Measurements from ENCODE around the gene NME4. TPM values are rescaled to one million over a fixed set of nuclear protein-coding genes. Genes with fewer than 3 reads are reported as not detected.
A peak's percentile ranks its signal among the peaks of the same experiment; 100 is the strongest.

Gene NME4
- total and polyA plus RNA-seq, 9 donors, result 53.5 to 115 (median 96.4) TPM

DNA sequence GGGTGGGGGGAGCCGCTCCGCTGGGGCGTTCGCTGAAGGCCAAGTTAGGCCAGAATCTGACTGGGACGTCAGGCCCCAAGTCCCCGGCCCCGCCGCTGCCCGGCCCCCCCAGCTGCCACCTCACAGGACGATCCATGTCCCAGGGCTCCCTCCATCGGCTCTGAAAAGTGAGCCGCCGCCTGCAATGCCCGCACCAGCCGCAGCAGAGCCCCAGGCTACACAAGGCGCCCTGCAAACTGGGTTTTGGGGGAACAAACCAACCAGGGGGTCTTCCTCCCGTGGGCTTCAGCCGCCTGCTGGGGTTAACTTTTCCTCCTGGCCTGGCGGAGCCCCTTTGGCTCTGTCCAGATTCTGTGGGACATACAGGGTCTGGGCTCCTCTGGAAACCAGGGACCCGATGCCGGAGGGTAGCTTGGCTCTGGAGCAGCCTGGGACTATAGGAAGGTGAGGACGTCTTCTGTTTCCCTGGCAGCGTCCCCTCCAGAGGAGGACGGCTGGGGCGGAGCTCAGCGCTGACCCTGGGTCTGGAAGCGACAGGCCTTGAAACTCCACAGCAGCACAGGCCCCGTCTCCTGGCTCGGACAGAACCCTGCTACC is 835 bp downstream of the NME4 start:
- peak; percentile 81 for DNase-seq
- no peaks in the 10 kb centered on the region for H3K27me3 ChIP-seq (ENCODE audit: control insufficient read depth, insufficient read depth, low read length)
- WGBS (ENCODE audit: insufficient coverage), result 11% methylated on average over 22 of the region's 29 CpGs
- peaks cover 26% of the 10 kb centered on the region for H3K4me1 ChIP-seq (ENCODE audit: control insufficient read depth, insufficient read depth, low read length)
- H3K36me3 ChIP-seq (ENCODE audit: control insufficient read depth, insufficient read depth, low read length), result peaks cover 15% of the 10 kb centered on the region
- peak overlapping the region; percentile 77 for H3K27ac ChIP-seq (ENCODE audit: low read length)
- no peaks in the 10 kb centered on the region for H3K9me3 ChIP-seq (replicated peaks; ENCODE audit: control insufficient read depth, low read depth, low read length)
- peak overlapping the region; percentile 23 for H3K4me3 ChIP-seq (ENCODE audit: low read length)

DNA sequence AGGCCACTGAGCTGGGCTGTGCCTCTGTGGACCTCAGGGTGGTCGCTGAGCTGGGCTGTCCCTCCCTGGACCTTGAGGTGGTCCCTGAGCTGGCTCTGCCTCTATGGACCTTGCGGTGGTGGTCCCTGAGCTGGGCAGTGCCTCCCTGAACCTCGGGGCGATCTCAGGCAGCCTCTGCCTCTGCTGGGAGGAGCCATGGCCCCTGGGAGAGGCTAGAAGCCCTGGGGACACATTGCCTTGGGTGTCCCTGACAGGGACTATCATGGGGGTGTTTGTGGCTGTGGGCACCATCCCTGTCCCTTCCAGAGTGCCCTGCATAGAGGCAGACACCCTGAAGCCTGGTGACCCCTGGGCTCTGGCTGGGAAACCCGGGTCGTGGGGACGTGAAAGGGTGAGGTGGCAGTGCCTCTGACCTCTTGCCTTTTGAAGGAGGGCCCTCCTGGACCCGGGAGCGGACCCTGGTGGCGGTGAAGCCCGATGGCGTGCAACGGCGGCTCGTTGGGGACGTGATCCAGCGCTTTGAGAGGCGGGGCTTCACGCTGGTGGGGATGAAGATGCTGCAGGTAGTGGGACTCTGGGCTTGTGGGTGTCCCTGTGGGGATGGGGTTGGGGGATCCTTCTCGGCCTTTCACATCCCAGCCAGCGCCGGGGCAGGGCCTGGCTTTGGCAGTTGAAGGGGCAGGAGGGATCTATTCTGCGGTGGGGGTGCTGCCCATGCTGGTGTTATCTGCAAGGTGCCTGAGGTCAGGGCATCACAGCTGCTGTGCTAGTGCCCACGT is 1.8 kb downstream of the NME4 start:
- Histone ChIP-seq H3K27me3 (ENCODE audit: control insufficient read depth, insufficient read depth, low read length) (no peaks in the 10 kb centered on the region), H3K9me3 (replicated peaks; ENCODE audit: control insufficient read depth, low read depth, low read length) (no peaks in the 10 kb centered on the region), H3K4me3 (ENCODE audit: low read length) (no peak overlapping the region), H3K27ac (ENCODE audit: low read length) (no peak overlapping the region), H3K36me3 (ENCODE audit: control insufficient read depth, insufficient read depth, low read length) (peaks cover 15% of the 10 kb centered on the region), H3K4me1 (ENCODE audit: control insufficient read depth, insufficient read depth, low read length) (peaks cover 26% of the 10 kb centered on the region)
- no peak for DNase-seq
- 76% methylated on average over 10 of the region's 24 CpGs for WGBS (ENCODE audit: insufficient coverage)

DNA sequence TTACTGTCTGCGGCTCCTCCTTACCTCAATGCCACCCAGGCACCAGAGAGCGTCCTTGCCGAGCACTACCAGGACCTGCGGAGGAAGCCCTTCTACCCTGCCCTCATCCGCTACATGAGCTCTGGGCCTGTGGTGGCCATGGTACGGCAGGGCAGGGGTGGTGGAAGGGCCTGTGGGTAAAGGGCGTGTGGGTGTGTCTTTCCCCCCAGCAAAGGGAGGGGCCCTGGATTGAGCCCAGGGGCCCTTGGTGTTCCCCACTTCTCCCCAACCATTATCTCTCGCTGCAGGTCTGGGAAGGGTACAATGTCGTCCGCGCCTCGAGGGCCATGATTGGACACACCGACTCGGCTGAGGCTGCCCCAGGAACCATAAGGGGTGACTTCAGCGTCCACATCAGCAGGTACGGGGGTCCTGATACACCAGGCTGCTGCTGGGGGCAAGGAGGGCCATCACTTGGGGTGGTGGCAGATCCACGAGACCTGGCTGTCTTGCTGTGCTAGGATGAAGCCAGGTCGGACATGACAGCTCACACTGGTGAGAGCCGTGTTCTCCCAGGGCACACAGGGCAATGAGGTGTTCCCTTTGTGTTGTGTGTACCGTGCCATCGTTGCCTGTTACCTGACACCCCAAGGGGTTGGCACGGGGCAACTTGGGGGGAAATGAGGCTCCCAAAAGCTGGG is 2.5 kb downstream of the NME4 start:
- no peak for DNase-seq
- Histone ChIP-seq H3K4me1 (ENCODE audit: control insufficient read depth, insufficient read depth, low read length) (peaks cover 26% of the 10 kb centered on the region), H3K9me3 (replicated peaks; ENCODE audit: control insufficient read depth, low read depth, low read length) (no peaks in the 10 kb centered on the region), H3K36me3 (ENCODE audit: control insufficient read depth, insufficient read depth, low read length) (peaks cover 15% of the 10 kb centered on the region), H3K27me3 (ENCODE audit: control insufficient read depth, insufficient read depth, low read length) (no peaks in the 10 kb centered on the region), H3K27ac (ENCODE audit: low read length) (no peak overlapping the region), H3K4me3 (ENCODE audit: low read length) (no peak overlapping the region)
- 83% methylated on average over 14 of the region's 22 CpGs for WGBS (ENCODE audit: insufficient coverage)

DNA sequence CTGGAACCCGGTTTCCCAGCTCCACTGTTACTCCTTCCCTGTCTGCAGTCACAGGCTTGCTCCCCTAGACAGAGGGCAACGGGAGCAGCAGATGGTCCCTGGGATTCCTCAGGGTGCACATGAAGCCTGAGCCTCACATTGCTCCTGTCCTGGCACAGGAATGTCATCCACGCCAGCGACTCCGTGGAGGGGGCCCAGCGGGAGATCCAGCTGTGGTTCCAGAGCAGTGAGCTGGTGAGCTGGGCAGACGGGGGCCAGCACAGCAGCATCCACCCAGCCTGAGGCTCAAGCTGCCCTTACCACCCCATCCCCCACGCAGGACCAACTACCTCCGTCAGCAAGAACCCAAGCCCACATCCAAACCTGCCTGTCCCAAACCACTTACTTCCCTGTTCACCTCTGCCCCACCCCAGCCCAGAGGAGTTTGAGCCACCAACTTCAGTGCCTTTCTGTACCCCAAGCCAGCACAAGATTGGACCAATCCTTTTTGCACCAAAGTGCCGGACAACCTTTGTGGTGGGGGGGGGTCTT is 3.1 kb downstream of the NME4 start:
- Histone ChIP-seq H3K9me3 (replicated peaks; ENCODE audit: control insufficient read depth, low read depth, low read length) (no peaks in the 10 kb centered on the region), H3K4me3 (ENCODE audit: low read length) (no peak overlapping the region), H3K27ac (ENCODE audit: low read length) (peak overlapping the region; percentile 29), H3K4me1 (ENCODE audit: control insufficient read depth, insufficient read depth, low read length) (peaks cover 26% of the 10 kb centered on the region), H3K27me3 (ENCODE audit: control insufficient read depth, insufficient read depth, low read length) (no peaks in the 10 kb centered on the region), H3K36me3 (ENCODE audit: control insufficient read depth, insufficient read depth, low read length) (peaks cover 15% of the 10 kb centered on the region)
- DNase-seq, result no peak
- WGBS (ENCODE audit: insufficient coverage), result 64% methylated on average over 9 of the region's 10 CpGs

DNA sequence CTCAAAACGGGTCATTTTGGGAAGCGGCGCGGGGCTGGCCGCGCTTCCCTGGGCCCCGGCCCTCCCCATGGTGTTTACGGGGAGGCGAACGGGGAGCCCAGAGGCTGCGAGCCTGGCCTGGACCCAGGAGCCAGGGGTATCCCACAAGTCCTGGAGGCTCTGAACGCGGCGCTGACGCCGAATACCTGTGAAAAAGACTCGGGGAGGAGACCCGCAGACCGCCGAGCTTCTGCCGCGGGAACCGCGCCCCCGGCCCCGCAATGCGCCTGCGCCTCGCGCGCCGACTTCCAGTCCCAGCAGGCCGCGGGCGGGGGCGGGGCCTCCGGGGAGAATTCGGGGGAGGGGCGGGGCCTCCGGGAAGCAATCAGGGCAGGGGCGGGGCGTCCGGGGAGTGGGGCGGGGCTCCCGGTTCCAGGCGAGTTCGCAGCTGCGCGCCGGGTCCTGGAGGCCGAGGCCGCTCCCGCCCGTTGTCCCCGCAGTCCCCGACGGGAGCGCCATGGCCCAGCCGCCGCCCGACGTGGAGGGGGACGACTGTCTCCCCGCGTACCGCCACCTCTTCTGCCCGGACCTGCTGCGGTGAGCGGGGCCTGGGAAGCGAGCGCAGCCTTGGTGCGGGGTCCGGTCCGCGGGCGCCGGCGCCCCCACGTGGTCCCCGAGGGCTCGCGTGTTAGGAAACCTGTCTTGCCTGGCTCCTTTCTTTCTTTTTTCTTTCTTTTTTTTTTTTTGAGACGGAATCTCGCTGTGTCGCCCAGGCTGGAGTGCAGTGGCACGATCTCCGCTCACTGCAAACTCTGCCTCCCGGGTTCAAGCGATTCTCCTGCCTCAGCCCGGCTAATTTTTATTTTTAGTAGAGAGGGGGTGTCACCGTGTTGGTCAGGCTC is 4.7 kb downstream of the NME4 start, which contains the start of gene DECR2:
DECR2 (plus strand) TSS at position 418 of the 881 bp plus-strand sequence; CDS start at position 497, 79 bp downstream.
- H3K27me3 ChIP-seq (ENCODE audit: control insufficient read depth, insufficient read depth, low read length), result no peaks in the 10 kb centered on the region
- H3K4me1 ChIP-seq (ENCODE audit: control insufficient read depth, insufficient read depth, low read length), result peaks cover 23% of the 10 kb centered on the region
- no peaks in the 10 kb centered on the region for H3K9me3 ChIP-seq (replicated peaks; ENCODE audit: control insufficient read depth, low read depth, low read length)
- 0% methylated on average over 69 of the region's 91 CpGs for WGBS (ENCODE audit: insufficient coverage)
- peak; percentile 96 for DNase-seq
- H3K36me3 ChIP-seq (ENCODE audit: control insufficient read depth, insufficient read depth, low read length), result peaks cover 15% of the 10 kb centered on the region
- peak within 1 kb of the TSS; percentile 94 for H3K4me3 ChIP-seq (ENCODE audit: low read length)
- H3K27ac ChIP-seq (ENCODE audit: low read length), result peak within 1 kb of the TSS; percentile 88

DNA sequence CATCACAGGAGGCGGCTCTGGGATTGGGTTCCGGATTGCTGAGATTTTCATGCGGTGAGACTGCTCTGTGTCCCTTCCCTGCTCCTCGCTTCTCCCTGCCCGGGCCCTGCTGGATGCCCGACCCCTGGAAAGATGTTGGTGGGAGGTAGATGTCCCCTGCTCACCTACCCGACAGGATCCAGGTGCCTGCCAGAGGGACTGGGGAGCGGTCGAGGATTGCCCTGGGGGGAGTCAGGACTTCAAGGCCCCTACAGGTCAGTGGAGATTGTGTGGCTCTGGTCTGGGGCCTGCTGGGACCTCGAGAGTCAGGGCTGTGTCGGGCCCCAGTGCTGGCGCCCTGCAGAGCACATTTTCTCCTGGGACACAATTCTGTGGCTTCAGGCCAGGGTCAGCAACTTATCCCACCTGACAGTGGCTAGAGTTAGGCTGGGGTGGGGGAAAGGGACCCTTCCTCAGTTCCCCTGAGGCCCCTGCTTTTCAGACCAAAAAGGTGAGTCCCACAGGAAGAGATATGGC is 8.0 kb downstream of the NME4 start:
- H3K4me3 ChIP-seq (ENCODE audit: low read length), result no peak overlapping the region
- DNase-seq, result no peak
- 73% methylated on average over 10 of the region's 12 CpGs for WGBS (ENCODE audit: insufficient coverage)

DNA sequence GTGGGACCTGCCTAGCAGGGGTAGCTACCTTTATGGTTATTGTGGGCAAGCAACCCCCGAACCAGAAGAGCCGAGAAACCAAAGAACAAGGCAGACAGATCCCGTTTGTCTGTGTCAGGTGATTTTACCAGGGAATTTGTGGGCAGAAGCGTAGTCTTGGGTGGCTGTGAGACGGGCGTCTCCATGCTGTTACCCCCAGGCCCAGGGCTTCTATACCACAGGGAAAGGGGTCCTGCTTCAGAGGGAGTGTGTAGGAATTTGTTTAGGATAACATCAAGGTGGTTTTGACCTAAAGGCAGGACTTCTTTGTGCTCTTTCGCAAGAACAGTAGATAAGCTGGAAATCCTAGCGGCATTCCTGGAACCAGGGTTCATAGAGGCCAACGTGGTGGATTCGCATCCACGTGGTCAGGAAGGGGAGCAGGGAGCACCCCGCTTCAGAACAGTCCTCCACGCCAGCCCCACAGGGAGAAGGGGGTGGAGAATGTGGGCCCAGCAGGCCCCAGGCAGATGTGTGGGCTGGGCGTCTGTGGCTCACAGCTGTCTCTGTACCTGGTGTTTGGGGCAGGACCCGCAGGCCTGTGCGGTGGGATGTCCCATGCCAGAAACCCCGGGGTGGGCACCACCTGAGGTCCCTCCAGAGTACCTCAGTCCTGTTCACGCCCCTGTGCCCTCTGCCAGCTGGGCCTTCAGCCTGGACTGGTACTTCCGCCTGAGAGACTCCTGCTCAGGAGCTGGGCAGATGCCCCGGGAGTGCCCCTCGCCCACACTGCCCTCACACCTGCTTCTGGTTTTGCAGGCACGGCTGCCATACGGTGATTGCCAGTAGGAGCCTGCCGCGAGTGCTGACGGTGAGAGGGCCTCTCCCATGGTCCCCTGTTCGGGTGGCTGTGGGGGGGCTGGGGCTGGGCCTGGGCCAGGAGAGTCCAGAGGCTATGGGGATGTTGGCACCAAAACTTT is 8.8 kb downstream of the NME4 start:
- H3K27ac ChIP-seq (ENCODE audit: low read length), result no peak overlapping the region
- H3K4me1 ChIP-seq (ENCODE audit: control insufficient read depth, insufficient read depth, low read length), result peaks cover 5% of the 10 kb centered on the region
- DNase-seq, result no peak
- WGBS (ENCODE audit: insufficient coverage), result 77% methylated on average over 24 of the region's 27 CpGs
- H3K36me3 ChIP-seq (ENCODE audit: control insufficient read depth, insufficient read depth, low read length), result peaks cover 7% of the 10 kb centered on the region
- no peaks in the 10 kb centered on the region for H3K9me3 ChIP-seq (replicated peaks; ENCODE audit: control insufficient read depth, low read depth, low read length)
- no peak overlapping the region for H3K4me3 ChIP-seq (ENCODE audit: low read length)
- no peaks in the 10 kb centered on the region for H3K27me3 ChIP-seq (ENCODE audit: control insufficient read depth, insufficient read depth, low read length)

More for the DNA sequence above, 8.0 kb downstream of the NME4 start:
- H3K36me3 ChIP-seq (ENCODE audit: control insufficient read depth, insufficient read depth, low read length), result peaks cover 8% of the 10 kb centered on the region
- no peak overlapping the region for H3K27ac ChIP-seq (ENCODE audit: low read length)
- no peaks in the 10 kb centered on the region for H3K27me3 ChIP-seq (ENCODE audit: control insufficient read depth, insufficient read depth, low read length)
- H3K4me1 ChIP-seq (ENCODE audit: control insufficient read depth, insufficient read depth, low read length), result peaks cover 11% of the 10 kb centered on the region
- H3K9me3 ChIP-seq (replicated peaks; ENCODE audit: control insufficient read depth, low read depth, low read length), result no peaks in the 10 kb centered on the region

DNA sequence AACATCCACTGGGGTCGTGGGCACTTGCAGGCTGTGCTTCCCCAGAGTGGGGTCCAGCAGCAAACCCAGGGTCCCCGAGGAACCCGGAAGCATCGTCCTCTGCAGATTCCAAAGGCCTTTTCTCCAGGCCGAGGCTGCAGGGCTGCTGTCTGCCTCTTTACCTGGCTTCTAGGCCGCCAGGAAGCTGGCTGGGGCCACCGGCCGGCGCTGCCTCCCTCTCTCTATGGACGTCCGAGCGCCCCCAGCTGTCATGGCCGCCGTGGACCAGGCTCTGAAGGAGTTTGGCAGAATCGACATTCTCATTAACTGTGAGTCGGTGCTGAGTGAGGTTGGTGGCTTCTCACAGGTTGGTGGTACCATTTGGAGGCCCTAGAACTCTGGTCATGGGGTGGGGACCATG is 10.3 kb downstream of the NME4 start:
- peaks cover 14% of the 10 kb centered on the region for H3K36me3 ChIP-seq (ENCODE audit: control insufficient read depth, insufficient read depth, low read length)
- no peak for DNase-seq
- 68% methylated on average over 13 of the region's 16 CpGs for WGBS (ENCODE audit: insufficient coverage)

More for the DNA sequence above, 10.3 kb downstream of the NME4 start:
- Histone ChIP-seq H3K4me1 (ENCODE audit: control insufficient read depth, insufficient read depth, low read length) (peaks cover 2% of the 10 kb centered on the region), H3K27me3 (ENCODE audit: control insufficient read depth, insufficient read depth, low read length) (no peaks in the 10 kb centered on the region), H3K27ac (ENCODE audit: low read length) (peak overlapping the region; percentile 13), H3K9me3 (replicated peaks; ENCODE audit: control insufficient read depth, low read depth, low read length) (no peaks in the 10 kb centered on the region), H3K4me3 (ENCODE audit: low read length) (no peak overlapping the region)

All from muscle of leg (tissue), 11 donors.